SU-DHL-6 (cell line): Measurements from ENCODE around the gene TSHZ2.
"Not testable (repeated sequence)": the region's sequence is repeated elsewhere in the genome, so short reads cannot be mapped to it uniquely, and the experiment has no call there.

Experiments
- H2AFZ ChIP-seq: fragments of 200-600 bp; sonication (generic); 2 replicates; pipeline ENCODE4 v1.6.1; 2014; ENCODE audit warnings: low read depth, mild to moderate bottlenecking, moderate library complexity, mixed read lengths, antibody characterized with exemption, low read length; ENCODE audit not compliant: severe bottlenecking
- H3F3A ChIP-seq: fragments of 200-600 bp; shearing (Covaris generic); 2 replicates; pipeline ENCODE4 v1.6.0; 2016; ENCODE audit warnings: antibody characterized with exemption, mild to moderate bottlenecking; ENCODE audit not compliant: insufficient read depth
- H3K27ac ChIP-seq: fragments of 200-600 bp; sonication (generic); 2 replicates; pipeline ENCODE4 v1.5.1; 2016; ENCODE audit warnings: low read depth, mild to moderate bottlenecking, low read length, moderate library complexity, mixed read lengths
- H3K27me3 ChIP-seq: fragments of 200-600 bp; sonication (generic), shearing (Covaris generic); 2 replicates; pipeline ENCODE4 v1.6.0; 2014; ENCODE audit warnings: mild to moderate bottlenecking, low read length
- H3K36me3 ChIP-seq: fragments of 200-600 bp; sonication (generic); 2 replicates; pipeline ENCODE4 v1.6.1; 2014; ENCODE audit warnings: mild to moderate bottlenecking, low read length, mixed read lengths
- H3K4me2 ChIP-seq: fragments of 300-600, 200-600 bp; shearing (Covaris generic), sonication (generic); 2 replicates; pipeline ENCODE4 v1.6.0; 2014; ENCODE audit warnings: low read length, low read depth, mild to moderate bottlenecking; ENCODE audit not compliant: poor library complexity, severe bottlenecking
- H3K4me3 ChIP-seq: fragments of 200-600 bp; sonication (generic); 2 replicates; pipeline ENCODE4 v1.5.1; 2014; ENCODE audit warnings: antibody characterized with exemption, low read length, mild to moderate bottlenecking, mixed read lengths; ENCODE audit not compliant: insufficient read depth, poor library complexity, severe bottlenecking
- H3K79me2 ChIP-seq: fragments of 200-600 bp; sonication (generic); 2 replicates; pipeline ENCODE4 v1.6.1; 2014; ENCODE audit warnings: mild to moderate bottlenecking, low read length, moderate library complexity; ENCODE audit not compliant: insufficient read depth
- H3K9ac ChIP-seq: fragments of 200-600 bp; sonication (generic); 2 replicates; pipeline ENCODE4 v1.7.0; 2014; ENCODE audit warnings: mild to moderate bottlenecking, low read length
- H3K9me2 ChIP-seq: fragments of 200-600 bp; sonication (generic); replicated peaks from 2 replicates; pipeline ENCODE4 v1.6.1; 2014; ENCODE audit warnings: low read length; ENCODE audit not compliant: insufficient read depth
- H3K9me3 ChIP-seq: fragments of 200-600 bp; sonication (generic); 2 replicates; pipeline ENCODE4 v1.6.1; 2014; ENCODE audit warnings: low read length, mixed read lengths; ENCODE audit not compliant: insufficient read depth
- H4K20me1 ChIP-seq: fragments of 200-600 bp; sonication (generic); 2 replicates; pipeline ENCODE4 v1.6.1; 2014; ENCODE audit warnings: low read depth, mild to moderate bottlenecking, antibody characterized with exemption, low read length, moderate library complexity, mixed read lengths
- CTCF ChIP-seq: fragments of 200-600 bp; sonication (generic); IDR thresholded peaks from one replicate; pipeline ENCODE4 v1.5.1; 2017; ENCODE audit warnings: antibody characterized with exemption, mild to moderate bottlenecking, low read length, moderate library complexity; ENCODE audit not compliant: insufficient read depth, poor library complexity, severe bottlenecking
- EZH2phosphoT487 ChIP-seq: fragments of 200-600 bp; sonication (generic), shearing (Covaris generic); conservative IDR thresholded peaks from 2 replicates; pipeline ENCODE4 v1.6.1; 2018; ENCODE audit warnings: mild to moderate bottlenecking, antibody characterized with exemption, low read length, moderate library complexity, mixed read lengths

Gene TSHZ2

GRCh38 chr20:52965819-52966218 is 6.3 kb upstream of the TSHZ2 start:
- H3K36me3 ChIP-seq, result no peaks in the 10 kb centered on the region
- no peak for TF ChIP-seq CTCF
- no peak for TF ChIP-seq EZH2phosphoT487
- H3K27me3 ChIP-seq, result no peaks in the 10 kb centered on the region

GRCh38 chr20:52966543-52966942 is 5.6 kb upstream of the TSHZ2 start:
- H3K4me3 ChIP-seq, H3K27me3 ChIP-seq, H2AFZ ChIP-seq, H3K36me3 ChIP-seq, H3K27ac ChIP-seq, H3K9me3 ChIP-seq, H3K9me2 ChIP-seq, H4K20me1 ChIP-seq, H3K79me2 ChIP-seq, H3K9ac ChIP-seq, H3F3A ChIP-seq, H3K4me2 ChIP-seq: not testable (repeated sequence)

More at GRCh38 chr20:52965819-52966218, 6.3 kb upstream of the TSHZ2 start:
- no peak overlapping the region for H3K4me2 ChIP-seq
- H3K9me2 ChIP-seq, result no peaks in the 10 kb centered on the region
- no peak overlapping the region for H3K9ac ChIP-seq
- no peaks in the 10 kb centered on the region for H3K9me3 ChIP-seq
- H3K79me2 ChIP-seq, result no peaks in the 10 kb centered on the region
- H3F3A ChIP-seq, result no peaks in the 10 kb centered on the region
- H2AFZ ChIP-seq, result no peak overlapping the region
- no peaks in the 10 kb centered on the region for H4K20me1 ChIP-seq
- H3K4me3 ChIP-seq, result no peak overlapping the region
- no peak overlapping the region for H3K27ac ChIP-seq

DNA sequence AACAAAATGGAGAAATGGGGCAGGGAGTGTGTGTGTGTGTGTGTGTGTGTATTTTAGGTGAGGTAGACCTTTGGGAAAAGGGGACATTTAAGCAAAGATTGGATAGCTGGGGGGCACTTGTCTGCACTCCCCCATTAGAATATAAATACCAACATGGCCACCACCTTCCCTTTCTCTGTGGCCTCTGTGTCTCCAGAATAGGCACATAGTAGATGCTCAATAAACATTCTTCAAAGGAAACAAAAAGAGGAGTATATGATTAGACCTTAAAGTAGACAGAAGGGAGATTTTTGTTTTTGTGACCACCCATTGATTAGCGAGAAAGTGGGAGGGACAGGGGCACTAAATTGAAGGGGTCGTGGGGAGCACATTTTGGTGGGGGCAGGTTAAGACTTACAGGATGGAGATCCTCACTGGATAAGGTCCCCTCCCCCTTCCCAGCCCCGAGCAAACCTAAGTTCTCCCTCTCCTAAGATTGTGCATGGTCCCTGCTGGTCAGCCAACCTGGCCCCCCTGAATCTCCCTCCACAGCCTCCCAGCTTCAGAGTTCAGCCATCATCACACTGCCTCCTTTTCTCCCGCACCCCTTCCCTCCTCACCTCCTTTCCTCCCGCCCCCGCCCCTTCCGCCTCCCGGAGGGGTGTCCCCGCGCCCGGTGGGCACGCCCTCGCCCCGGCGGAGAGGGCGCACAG is 514 bp upstream of the TSHZ2 start:
- Histone ChIP-seq H3K4me3 (peak overlapping the region; percentile 54), H3K9me3 (no peaks in the 10 kb centered on the region), H3K9ac (peak overlapping the region; percentile 57), H3F3A (no peaks in the 10 kb centered on the region), H3K9me2 (no peaks in the 10 kb centered on the region), H3K79me2 (no peaks in the 10 kb centered on the region), H3K27ac (no peak overlapping the region), H3K4me2 (peak overlapping the region; percentile 81), H3K27me3 (no peaks in the 10 kb centered on the region), H2AFZ (peak overlapping the region; percentile 82), H4K20me1 (no peaks in the 10 kb centered on the region), H3K36me3 (no peaks in the 10 kb centered on the region)
- no peak for TF ChIP-seq CTCF
- TF ChIP-seq EZH2phosphoT487, result no peak

- Histone ChIP-seq H3K9ac (peak overlapping the region; percentile 57), H3K79me2 (no peaks in the 10 kb centered on the region), H3K9me3 (no peaks in the 10 kb centered on the region), H2AFZ (peak overlapping the region; percentile 82), H3K4me2 (peak overlapping the region; percentile 81), H3K9me2 (no peaks in the 10 kb centered on the region), H3K4me3 (peak overlapping the region; percentile 54), H3F3A (no peaks in the 10 kb centered on the region), H3K27ac (no peak overlapping the region), H4K20me1 (no peaks in the 10 kb centered on the region), H3K36me3 (no peaks in the 10 kb centered on the region), H3K27me3 (no peaks in the 10 kb centered on the region)
- TF ChIP-seq CTCF (no peak), EZH2phosphoT487 (no peak)
Measured at GRCh38 chr20:52972965-52973819, 1.0 kb downstream of the TSHZ2 start.
